ENCODE data around the gene MARVELD2.
"Not testable (repeated sequence)": the region's sequence is repeated elsewhere in the genome, so short reads cannot be mapped to it uniquely, and the experiment has no call there.

MARVELD2 gene, protein sequence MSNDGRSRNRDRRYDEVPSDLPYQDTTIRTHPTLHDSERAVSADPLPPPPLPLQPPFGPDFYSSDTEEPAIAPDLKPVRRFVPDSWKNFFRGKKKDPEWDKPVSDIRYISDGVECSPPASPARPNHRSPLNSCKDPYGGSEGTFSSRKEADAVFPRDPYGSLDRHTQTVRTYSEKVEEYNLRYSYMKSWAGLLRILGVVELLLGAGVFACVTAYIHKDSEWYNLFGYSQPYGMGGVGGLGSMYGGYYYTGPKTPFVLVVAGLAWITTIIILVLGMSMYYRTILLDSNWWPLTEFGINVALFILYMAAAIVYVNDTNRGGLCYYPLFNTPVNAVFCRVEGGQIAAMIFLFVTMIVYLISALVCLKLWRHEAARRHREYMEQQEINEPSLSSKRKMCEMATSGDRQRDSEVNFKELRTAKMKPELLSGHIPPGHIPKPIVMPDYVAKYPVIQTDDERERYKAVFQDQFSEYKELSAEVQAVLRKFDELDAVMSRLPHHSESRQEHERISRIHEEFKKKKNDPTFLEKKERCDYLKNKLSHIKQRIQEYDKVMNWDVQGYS

DNA sequence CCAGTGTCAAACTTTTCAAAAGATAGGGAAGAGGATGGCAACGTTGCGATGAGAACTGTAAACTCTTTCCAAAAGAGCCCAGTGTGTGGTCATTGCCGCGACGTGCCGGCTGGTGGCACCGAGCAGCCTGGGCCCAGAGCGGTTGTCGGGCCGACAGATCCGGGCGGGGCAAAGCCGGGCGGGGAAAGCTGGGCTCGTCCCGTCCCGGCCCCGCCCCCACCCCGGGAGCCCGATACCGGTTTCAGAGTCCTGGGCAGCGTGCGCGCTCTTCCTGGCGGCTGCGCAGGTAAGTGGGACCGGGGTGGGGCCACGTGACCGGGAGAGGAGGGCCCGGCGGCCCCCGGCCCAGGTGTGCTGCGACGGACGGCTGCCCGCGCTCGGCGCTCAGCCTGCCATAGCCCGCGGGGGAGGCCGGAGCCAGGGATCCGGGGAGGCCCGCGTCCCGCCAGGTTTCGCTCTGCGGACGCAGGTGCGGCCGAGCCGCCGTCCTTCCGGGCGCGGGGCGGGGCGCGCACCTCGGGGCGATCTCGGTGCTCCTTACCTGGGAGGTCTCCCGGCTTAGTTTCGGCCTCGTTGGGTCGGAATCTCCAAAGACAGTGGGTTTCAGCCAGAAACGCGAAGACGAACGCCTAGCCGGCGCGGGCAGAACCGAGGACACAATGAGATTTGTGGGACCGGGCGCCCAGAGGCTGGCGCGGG is at the start of gene MARVELD2:
Gene MARVELD2, plus strand, starts transcription at position 232 of the 699 bp plus-strand sequence. CDS start 4,270 bp downstream, outside the sequence.
- peak; percentile 9 to 24 for DNase-seq (ENCODE audit: low read depth in 1 of 2, low spot score in 1 of 2)

DNA sequence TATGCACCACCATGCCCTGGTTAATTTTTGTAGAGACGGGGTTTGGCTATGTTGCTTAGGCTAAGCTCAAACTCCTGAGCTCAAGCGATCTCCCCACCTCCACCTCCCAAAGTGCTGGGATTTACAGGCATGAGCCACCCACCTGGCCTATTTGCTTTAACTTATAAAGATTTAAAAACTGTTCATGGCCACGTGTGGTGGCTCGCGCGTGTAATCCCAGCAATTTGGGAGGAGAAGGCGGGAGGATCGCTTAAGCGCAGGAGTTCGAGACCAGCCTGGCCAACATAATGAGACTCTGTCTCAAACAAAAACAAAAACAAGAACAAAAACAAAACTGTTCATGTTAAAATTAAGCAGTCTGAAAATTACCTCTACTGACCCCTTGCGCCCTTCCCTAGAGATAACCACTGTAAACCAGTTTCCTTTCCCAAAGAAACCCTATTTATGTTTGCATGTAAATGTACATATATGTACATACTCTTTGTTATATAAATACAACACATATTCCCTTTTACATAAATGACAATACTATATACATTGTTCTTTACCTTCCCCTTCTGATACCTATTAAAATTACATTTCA is 47.1 kb upstream of the MARVELD2 start:
- no peak for DNase-seq (ENCODE audit: low read depth in 1 of 2, low spot score in 1 of 2)

DNA sequence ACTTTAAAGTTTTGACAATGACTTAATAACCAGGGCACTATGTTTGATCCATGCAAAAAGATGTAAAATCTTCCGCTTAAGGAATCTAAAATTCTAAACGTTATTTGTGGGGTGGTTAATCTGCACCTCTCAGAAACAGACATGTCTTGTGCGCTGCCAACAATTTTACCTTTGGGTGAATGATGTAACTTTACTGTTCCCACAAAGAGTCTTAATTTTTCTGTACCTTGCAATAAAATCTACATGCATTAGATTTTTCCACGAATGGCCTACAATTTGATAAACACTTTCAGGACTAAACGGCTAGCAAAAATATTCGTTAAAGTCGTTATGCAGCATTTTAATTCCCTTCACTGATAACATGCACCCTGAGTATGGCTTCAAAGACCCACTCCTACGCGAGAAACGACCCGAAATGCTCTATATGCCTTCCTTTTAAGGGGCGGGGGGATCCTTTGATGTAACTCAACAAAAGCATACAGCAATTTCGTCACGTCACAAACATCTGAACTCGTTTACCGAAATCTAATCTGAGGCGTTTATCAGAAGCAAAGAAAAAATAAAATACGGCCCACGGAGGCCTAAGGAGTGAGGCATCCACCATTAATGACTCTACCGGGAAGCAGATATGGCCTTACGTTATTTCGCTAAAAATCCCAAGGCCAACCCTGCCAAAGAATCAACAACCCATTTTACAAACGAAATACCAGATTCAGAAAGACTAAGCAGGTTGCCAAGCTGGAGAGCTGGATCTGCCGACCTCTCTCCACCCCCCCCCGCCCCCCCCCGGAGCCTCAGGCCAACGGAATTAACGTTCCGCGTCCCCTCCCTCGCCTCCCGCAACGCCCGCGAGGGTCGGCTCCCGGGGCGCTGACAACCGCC is 46.2 kb upstream of the MARVELD2 start:
- no peak for DNase-seq (ENCODE audit: low read depth in 1 of 2, low spot score in 1 of 2)

DNA sequence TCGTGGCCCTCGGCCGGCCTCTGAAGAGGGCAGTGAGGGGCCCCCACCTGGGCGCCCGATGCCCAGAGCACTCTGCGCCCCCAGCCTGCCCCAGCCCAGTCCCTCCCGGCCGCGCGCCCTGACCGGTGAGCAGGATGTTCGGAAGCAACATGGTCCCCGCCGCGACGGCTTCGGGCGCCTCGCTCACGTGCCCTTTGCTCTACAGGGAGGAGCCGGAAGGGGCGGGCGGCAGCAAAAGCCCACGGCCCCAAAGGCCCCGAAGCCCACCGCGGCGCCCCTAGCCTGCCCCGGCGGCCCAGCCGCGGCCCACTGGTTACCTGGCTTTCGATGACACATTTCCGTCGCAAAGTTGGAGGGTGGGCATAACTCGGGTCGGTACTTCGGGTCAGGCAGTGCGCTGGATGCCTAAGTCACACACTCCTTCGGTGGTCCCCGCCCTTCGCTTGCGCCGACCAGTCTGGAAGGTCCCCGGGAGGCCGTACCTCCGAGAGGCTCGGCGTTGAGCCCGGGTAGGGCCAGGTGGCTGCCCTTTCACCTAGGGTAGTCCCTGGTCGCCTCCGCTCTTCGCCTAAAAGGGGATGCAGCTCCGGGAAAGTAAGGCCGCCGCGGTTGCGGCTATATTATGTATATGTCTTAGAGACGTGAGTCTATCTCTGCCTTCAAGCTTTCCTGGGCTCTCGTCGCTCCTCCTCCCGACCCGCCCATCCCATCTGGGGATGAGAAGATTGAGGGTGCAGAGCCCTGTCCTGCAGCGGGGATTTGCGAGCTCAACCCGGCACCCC is 45.4 kb upstream of the MARVELD2 start, which contains the start of the genes AK6, RAD17 and TAF9:
Gene AK6, minus strand, starts transcription at position 181 of the 782 bp plus-strand sequence. Its CDS starts 30 bp downstream, at position 151.
Gene RAD17, plus strand, starts transcription at position 479 of the 782 bp plus-strand sequence. CDS start 2,391 bp downstream, outside the sequence.
Gene TAF9, minus strand, starts transcription at position 181 of the 782 bp plus-strand sequence. CDS start 3,783 bp downstream, outside the sequence.
- DNase-seq (ENCODE audit: low read depth in 1 of 2, low spot score in 1 of 2), result peak; percentile 81

DNA sequence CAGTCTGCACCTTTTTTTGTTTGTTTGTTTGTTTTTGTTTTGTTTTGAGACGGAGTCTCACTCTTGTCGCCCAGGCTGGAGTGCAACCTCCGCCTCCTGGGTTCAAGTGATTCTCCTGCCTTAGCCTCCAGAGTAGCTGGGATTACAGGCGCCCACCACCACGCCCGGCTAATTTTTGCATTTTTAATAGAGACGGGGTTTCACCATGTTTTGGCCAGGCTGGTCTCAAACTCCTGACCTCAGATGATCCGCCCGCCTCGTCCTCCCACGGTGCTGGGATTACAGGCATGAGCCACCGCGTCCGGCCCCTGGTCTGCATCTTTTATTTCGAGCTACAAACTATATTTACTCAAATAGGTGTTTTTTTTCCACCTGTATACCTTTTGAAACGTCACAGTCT is 44.6 kb upstream of the MARVELD2 start:
- not testable (repeated sequence) for DNase-seq (ENCODE audit: low read depth in 1 of 2, low spot score in 1 of 2)

DNA sequence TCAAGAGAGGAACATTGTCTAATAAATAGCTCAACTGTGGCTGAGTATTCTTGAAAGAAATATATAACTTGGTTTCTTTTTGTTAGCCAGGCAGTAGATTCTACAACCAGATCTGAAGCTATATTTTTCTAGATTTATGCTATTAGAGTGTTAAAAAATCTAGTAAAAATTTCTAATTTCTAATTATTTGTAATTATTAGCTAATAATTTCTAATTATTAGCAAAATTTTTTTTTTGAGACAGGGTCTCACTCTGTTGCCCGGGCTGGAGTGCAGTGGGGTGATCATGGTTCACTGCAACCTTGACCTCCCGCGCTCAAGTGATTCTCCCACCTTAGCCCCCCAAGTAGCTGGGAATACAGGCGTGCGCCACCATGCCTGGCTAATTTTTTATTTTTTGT is 42.5 kb upstream of the MARVELD2 start:
- DNase-seq (ENCODE audit: low read depth in 1 of 2, low spot score in 1 of 2), result no peak

DNA sequence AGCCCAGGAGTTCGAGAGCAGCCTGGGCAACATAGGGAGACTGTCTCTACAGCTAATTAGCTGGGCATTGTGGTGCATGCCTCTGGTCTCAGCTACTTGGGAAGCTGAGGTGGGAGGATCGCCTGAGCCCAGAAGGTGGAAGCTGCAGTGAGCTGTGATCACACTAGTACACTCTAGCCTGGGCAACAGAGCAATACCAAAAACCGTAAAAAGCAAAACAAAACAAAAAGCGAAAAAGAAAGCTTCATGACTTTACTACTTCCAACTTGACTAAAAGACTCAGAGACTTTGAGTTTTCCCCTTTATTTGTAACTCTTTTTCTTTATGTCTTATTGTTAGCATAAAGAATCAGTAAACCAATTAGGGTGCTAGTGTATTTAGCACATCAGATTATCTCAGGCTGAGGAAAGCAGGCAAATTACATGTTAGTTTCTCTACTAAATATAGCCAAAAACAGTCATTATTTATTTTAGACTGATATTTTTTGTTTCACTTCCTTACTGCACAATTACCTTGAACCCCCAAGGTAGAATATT is 39.9 kb upstream of the MARVELD2 start:
- no peak for DNase-seq (ENCODE audit: low read depth in 1 of 2, low spot score in 1 of 2)

DNA sequence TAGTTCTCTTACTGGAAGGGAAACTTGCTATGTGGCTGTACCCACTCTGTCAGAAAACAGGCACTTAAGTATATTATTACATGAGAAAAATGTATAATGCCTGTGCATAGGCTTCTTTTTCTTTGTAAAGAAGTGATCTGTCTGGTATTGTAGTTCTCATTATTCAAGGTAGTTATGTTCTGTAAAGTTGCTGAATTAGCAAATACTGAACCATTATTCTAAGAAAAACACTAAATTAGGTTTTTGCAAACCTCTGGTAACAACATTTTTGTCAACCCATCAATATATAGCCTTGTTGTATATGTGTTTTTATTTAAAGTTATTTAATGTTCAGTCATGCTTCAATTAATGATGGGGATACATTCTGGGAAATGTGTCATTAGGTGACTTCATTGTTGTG is 36.5 kb upstream of the MARVELD2 start:
- DNase-seq (ENCODE audit: low read depth in 1 of 2, low spot score in 1 of 2), result no peak

DNA sequence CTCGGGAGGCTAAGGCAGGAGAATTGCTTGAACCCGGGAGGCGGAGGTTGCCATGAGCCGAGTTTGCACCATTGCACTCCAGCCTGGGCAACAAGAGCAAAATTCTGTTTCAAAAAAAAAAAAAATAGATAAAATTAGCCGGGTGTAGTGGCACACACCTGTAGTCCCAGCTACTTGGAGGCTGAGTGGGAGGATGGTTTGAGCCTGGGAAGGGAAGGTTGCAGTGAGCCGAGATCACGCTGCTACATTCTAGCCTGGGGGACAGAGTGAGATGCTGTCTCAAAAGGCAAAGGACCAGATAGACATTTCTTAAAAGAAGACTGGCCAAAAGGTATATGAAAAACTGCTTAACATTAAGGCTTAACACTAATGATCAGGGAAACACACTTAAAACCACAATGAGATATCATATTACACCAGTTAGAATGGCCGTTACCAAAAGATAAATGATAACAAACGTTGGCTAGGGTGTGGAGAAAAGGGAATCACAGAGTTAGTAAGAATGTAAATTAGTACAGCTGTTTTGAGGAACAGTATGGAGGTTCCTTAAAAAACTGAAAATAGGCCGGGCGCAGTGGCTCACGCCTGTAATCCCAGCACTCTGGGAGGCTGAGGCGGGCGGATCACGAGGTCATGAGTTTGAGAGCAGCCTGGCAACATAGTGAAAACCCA is 10.1 kb upstream of the MARVELD2 start:
- no peak for DNase-seq (ENCODE audit: low read depth in 1 of 2, low spot score in 1 of 2)

DNA sequence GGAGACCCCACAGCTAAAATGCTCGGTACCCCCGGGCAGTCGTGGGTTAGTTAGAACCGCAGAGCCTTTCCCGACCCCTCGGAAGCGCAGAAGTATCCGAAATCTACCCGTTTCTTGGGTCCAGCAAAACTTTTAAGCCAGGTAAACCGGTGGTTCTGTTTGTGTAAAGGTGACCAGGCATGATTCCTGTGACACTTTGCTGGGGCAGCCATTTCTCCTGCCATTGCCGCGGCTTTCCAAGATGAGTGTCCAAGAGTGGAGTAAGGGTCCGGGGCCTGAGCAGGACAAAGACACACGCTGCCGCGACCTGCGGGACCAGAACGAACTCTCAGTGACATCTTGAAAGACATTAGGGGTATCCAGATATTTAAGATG is 655 bp downstream of the MARVELD2 start:
- no peak for DNase-seq (ENCODE audit: low read depth in 1 of 2, low spot score in 1 of 2)

DNA sequence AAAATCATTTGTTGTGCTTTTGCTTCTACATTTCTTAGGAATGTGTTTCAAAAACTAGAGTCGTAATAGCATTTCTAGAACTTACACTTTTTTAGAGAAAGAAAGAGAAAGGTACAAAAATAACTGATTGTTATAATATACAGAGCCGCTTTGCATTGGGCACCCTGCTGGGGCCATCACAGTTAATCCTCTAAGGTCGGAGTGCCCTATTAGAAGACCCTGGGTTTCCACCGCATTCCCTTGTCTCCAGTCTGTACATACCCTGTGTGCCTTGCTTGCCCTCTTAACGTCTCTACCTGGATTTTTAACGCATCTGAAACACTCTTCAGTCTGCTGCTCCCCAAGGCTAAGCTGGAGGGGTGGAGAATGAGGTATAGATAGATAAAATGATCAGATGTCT is 1.3 kb downstream of the MARVELD2 start:
- no peak for DNase-seq (ENCODE audit: low read depth in 1 of 2, low spot score in 1 of 2)

DNA sequence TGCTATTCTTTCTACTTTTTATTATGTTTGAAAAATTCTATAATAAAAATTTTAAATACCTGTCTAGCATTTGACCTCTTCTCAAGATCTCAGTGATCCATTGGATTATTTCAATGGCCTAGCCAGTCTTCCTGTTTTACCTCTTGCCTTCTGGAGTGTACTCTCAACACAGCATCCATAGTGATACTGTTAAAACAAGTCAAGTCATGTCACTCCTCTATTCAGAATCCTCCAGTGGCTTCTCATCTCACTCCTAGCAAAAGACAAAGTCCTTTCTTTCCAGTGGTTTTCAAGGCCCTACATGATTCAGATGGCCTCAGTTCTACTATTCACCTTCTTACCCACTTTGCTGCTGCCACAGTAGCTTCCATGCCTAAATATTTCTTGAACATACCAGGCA is 1.8 kb downstream of the MARVELD2 start:
- no peak for DNase-seq (ENCODE audit: low read depth in 1 of 2, low spot score in 1 of 2)

DNA sequence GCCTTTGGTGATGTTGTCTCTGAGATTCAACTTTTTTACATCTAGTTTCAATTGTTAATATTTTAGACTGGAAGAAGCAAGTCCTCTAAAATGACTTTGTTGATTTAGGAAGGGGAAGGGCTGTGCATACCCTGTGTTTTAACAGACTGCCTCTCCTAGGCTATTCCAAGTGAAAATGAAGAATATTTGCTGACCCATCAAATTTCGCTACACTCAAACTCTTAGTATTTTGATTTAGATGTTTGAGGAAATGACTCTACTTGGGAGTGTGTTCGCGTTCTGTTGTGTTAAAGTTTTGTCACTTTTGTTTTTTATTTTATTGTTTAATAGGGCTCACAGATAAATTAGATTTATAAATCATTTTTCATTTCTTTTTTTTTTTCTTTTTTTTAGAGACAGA is 3.6 kb downstream of the MARVELD2 start:
- DNase-seq (ENCODE audit: low read depth in 1 of 2, low spot score in 1 of 2), result no peak

DNA sequence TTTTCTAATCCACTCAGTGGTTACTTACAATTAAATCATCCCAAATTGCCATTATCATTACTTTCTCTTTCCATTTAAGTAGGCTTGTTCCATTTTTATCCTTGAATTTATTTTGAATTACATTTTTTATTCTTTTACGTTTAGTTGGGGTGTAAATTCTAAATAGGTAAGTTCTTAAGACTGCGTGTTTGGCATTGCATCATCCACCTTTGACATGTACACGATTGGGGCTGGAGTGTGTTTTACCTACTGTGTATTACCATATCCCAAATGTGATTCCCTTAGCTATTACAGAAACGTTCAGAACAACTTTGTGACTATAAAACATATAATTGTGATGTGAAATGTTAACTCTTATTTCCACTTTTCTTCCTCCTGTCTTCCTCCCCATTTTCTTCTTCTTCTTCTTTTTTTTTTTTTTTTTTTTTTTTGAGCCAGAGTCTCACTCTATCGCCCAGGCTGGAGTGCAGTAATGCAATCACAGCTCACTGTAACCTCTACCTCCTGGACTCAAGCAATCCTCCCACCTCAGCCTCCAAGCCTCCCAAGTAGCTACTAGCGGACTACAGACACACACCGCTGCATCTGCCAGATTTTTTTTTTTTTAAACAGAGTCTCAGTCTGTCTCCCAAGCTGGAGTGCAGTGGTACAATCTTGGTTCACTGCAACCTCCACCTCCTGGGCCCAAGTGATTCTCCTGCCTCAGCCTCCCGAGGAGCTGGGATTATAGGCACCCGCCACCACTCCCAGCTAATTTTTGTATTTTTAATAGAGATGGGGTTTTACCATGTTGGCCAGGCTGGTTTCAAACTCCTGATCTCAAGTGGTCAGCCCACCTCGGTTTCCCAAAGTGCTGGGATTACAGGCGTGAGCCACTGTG is 16.7 kb downstream of the MARVELD2 start:
- DNase-seq (ENCODE audit: low read depth in 1 of 2, low spot score in 1 of 2), result no peak

DNA sequence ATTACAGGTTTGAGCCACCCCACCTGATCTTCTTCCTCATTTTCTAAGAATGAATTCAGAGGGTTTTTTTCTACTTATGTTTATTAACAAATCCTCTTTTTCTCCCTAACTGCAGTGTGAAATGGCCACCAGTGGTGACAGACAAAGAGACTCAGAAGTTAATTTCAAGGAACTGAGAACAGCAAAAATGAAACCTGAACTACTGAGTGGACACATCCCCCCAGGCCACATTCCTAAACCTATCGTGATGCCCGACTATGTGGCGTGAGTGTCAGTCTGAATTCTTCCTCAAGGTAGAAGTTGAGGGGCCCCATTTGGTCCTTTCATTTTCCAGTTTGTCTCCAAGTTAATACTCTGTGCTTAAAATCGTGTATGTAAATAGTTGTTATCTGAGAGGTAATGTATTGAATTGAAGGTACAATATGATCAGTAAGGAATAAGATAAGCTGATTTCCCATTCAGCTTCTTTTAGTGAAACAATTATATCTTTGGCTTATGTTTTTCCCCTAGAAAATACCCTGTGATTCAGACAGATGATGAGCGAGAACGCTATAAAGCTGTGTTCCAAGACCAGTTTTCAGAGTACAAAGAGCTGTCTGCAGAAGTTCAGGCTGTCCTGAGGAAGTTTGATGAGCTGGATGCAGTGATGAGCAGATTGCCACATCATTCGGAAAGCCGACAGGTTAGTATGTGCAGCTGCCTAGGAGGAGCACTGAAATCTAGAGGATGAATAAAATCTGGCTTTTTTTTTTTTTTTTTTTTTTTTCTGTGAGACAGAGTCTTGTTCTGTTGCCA is 17.7 kb downstream of the MARVELD2 start:
- no peak for DNase-seq (ENCODE audit: low read depth in 1 of 2, low spot score in 1 of 2)

DNA sequence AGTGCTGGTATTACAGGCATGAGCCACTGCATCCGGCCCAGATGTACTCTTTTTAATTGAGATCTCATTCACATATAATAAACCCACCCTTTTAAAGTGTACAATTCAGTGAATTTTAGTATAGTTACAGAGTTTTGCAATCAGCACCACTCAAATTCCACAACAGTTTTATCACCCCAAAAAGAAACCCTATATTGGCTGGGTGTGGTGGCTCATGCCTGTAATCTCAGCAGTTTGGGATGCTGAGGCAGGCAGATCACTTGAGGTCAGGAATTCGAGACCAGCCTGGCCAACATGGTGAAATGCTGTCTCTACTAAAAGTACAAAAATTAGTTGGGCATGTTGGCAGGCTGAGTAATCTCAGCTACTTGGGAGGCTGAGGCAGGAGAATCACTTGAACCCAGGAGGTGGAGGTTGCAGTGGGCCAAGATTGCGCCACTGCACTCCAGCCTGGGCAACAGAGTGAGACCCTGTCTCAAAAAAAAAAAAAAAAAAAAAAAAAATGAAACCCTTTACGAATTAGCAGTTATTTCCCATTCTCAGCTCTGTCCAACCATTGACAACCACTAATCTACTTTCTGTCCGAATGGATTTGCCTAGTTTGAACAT is 20.5 kb downstream of the MARVELD2 start:
- not testable (repeated sequence) for DNase-seq (ENCODE audit: low read depth in 1 of 2, low spot score in 1 of 2)

Data from stimulated activated CD4-positive, alpha-beta T cell treated with anti-CD3 and anti-CD28 coated beads, Interleukin-15, amount 100 ng/mL, for 1 hour (primary cell).